WTC11 (cell line): ENCODE data around the gene ZBTB7C. TPM values are rescaled to one million over a fixed set of nuclear protein-coding genes. Genes with fewer than 3 reads are reported as not detected.

ENCODE experiments used
- ATAC-seq: fragments of 200-7000 bp; cut with Tn5 transposase; 2 replicates; pipeline ENCODE4 v1.10.0; 2021; ENCODE audit warnings: mild to moderate bottlenecking, moderate library complexity
- CTCF ChIA-PET: fragments of 300-600 bp; sonication (Branson Sonifier 250); formaldehyde crosslinking; loops from one replicate; lab custom pipeline; 2021; ENCODE audit warnings: antibody characterized with exemption; lab: Charles Lee
- POLR2A ChIA-PET: fragments of 350-600 bp; sonication (Branson Sonifier 250); formaldehyde crosslinking; loops from one replicate; lab custom pipeline; 2021; ENCODE audit warnings: antibody characterized with exemption; lab: Charles Lee
- DNase-seq: peaks from one replicate; pipeline ENCODE4 v3.0.0; 2021; ENCODE audit warnings: low spot score
- H3K27ac Mint-ChIP-seq: 2 replicates; pipeline ENCODE4 v1.8.0; 2021; ENCODE audit warnings: mixed read lengths
- H3K27me3 Mint-ChIP-seq: 2 replicates; pipeline ENCODE4 v1.8.0; 2021; ENCODE audit warnings: low read depth, mild to moderate bottlenecking, moderate library complexity, mixed read lengths
- H3K36me3 Mint-ChIP-seq: 2 replicates; pipeline ENCODE4 v1.8.0; 2021; ENCODE audit warnings: mixed read lengths
- H3K4me1 Mint-ChIP-seq: 2 replicates; pipeline ENCODE4 v1.8.0; 2022; ENCODE audit warnings: mixed read lengths
- H3K4me3 Mint-ChIP-seq: 2 replicates; pipeline ENCODE4 v1.8.0; 2021; ENCODE audit warnings: mild to moderate bottlenecking, moderate library complexity, mixed read lengths
- H3K9me3 Mint-ChIP-seq: 2 replicates; pipeline ENCODE4 v1.8.0; 2021; ENCODE audit warnings: mixed read lengths
- CBFB ChIP-seq: sonication (generic); formaldehyde crosslinking; IDR thresholded peaks from 2 replicates; pipeline ENCODE4 v1.8.1; 2022; ENCODE audit warnings: mild to moderate bottlenecking, low read depth, missing genetic modification reagents
- CREB1 ChIP-seq: sonication (generic); formaldehyde crosslinking; IDR thresholded peaks from 2 replicates; pipeline ENCODE4 v1.8.0; 2023; ENCODE audit warnings: mild to moderate bottlenecking, missing genetic modification reagents
- HMGA2 ChIP-seq: fragments of 250-450 bp; sonication (Bioruptor Pico); IDR thresholded peaks from 2 replicates; pipeline ENCODE4 v1.4.0; 2021; ENCODE audit warnings: mild to moderate bottlenecking, moderate library complexity
- NR2C2 ChIP-seq: sonication (generic); formaldehyde crosslinking; IDR thresholded peaks from 2 replicates; pipeline ENCODE4 v1.8.0; 2022; ENCODE audit warnings: mild to moderate bottlenecking, missing genetic modification reagents
- OVOL2 ChIP-seq: fragments of 250-450 bp; sonication (Bioruptor Pico); IDR thresholded peaks from 2 replicates; pipeline ENCODE4 v1.9.0; 2021; ENCODE audit warnings: mild to moderate bottlenecking, borderline replicate concordance
- RELA ChIP-seq: sonication (generic); formaldehyde crosslinking; IDR thresholded peaks from 2 replicates; pipeline ENCODE4 v1.8.1; 2022; ENCODE audit warnings: missing genetic modification reagents, mild to moderate bottlenecking, borderline replicate concordance
- TEAD4 ChIP-seq: sonication (generic); formaldehyde crosslinking; IDR thresholded peaks from 2 replicates; pipeline ENCODE4 v1.8.0; 2022; ENCODE audit warnings: mild to moderate bottlenecking, missing genetic modification reagents
- ZNF416 ChIP-seq: fragments of 250-450 bp; sonication (Bioruptor Pico); IDR thresholded peaks from 2 replicates; pipeline ENCODE4 v1.9.0; 2021; ENCODE audit warnings: mild to moderate bottlenecking, inconsistent platforms
- total RNA-seq: library from RNA; stranded (reverse); gene quantifications from 3 replicates; pipeline ENCODE4 v1.2.3, GENCODE V29; 2021
- TF ChIP-seq, protein P1 (sequence below): sonication (generic); formaldehyde crosslinking; IDR thresholded peaks from 2 replicates; pipeline ENCODE4 v1.8.1; 2022; ENCODE audit warnings: mild to moderate bottlenecking, moderate library complexity, missing genetic modification reagents
- TF ChIP-seq, protein P2 (sequence below): sonication (generic); formaldehyde crosslinking; IDR thresholded peaks from 2 replicates; pipeline ENCODE4 v1.8.1; 2023; ENCODE audit warnings: mild to moderate bottlenecking, missing genetic modification reagents, moderate library complexity
- TF ChIP-seq, protein P3 (sequence below): sonication (generic); formaldehyde crosslinking; IDR thresholded peaks from 2 replicates; pipeline ENCODE4 v1.8.1; 2023; ENCODE audit warnings: mild to moderate bottlenecking, moderate library complexity, missing genetic modification reagents
- TF ChIP-seq, protein P4 (sequence below): sonication (generic); formaldehyde crosslinking; IDR thresholded peaks from 2 replicates; pipeline ENCODE4 v1.8.0; 2023; ENCODE audit warnings: missing genetic modification reagents, mild to moderate bottlenecking, borderline replicate concordance
- TF ChIP-seq, protein P5 (sequence below): sonication (generic); formaldehyde crosslinking; IDR thresholded peaks from 2 replicates; pipeline ENCODE4 v1.8.0; 2022; ENCODE audit warnings: missing genetic modification reagents
- TF ChIP-seq, protein P6 (sequence below): sonication (generic); formaldehyde crosslinking; IDR thresholded peaks from 2 replicates; pipeline ENCODE4 v1.8.1; 2022; ENCODE audit warnings: missing genetic modification reagents, borderline replicate concordance

Gene ZBTB7C
- total RNA-seq, 1 experiment from 2014 or later = 0.48 TPM

DNA sequence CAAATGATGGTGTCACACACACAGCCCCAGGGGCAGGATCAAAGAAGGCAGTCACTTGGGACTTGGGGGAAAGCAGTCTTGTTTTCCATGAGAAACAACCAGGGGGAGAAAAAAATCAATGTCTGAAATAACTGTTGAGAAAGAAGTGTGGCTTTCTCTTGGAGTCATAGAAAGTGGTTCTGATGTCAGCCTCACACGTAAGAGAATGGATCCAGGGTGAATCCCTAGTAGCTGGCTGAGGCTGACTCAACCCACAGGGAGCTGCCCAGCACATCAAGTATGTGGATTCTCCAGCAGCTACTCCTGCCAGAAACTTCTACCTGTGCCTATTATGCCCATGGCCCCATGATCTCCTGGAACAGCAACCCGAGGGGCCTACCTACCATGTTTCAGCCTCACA is 33.6 kb upstream of the ZBTB7C start:
- no peaks in the 10 kb centered on the region for H3K9me3 Mint-ChIP-seq
- TF ChIP-seq, protein P1, sequence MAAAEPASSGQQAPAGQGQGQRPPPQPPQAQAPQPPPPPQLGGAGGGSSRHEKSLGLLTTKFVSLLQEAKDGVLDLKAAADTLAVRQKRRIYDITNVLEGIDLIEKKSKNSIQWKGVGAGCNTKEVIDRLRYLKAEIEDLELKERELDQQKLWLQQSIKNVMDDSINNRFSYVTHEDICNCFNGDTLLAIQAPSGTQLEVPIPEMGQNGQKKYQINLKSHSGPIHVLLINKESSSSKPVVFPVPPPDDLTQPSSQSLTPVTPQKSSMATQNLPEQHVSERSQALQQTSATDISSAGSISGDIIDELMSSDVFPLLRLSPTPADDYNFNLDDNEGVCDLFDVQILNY (CRISPR knock-in tag) = no peak
- TF ChIP-seq, protein P2, sequence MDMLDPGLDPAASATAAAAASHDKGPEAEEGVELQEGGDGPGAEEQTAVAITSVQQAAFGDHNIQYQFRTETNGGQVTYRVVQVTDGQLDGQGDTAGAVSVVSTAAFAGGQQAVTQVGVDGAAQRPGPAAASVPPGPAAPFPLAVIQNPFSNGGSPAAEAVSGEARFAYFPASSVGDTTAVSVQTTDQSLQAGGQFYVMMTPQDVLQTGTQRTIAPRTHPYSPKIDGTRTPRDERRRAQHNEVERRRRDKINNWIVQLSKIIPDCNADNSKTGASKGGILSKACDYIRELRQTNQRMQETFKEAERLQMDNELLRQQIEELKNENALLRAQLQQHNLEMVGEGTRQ = no peak
- TF ChIP-seq, all 79 proteins: peak for 0
- DNase-seq (no peak), ATAC-seq (no peak)
- Mint-ChIP-seq H3K27ac (no peak overlapping the region), H3K4me3 (no peak overlapping the region), H3K36me3 (no peaks in the 10 kb centered on the region), H3K4me1 (no peaks in the 10 kb centered on the region), H3K27me3 (peaks cover 3% of the 10 kb centered on the region; the same call in 1 of the 2 replicates)
- ChIA-PET CTCF (interaction anchor here (0.8 to 1.1 kb wide), 3 partner anchors 191 to 412 kb away, joined by 3 to 4 read pairs (median 3); no protein-coding TSS in a partner anchor), POLR2A (no interaction called here)

DNA sequence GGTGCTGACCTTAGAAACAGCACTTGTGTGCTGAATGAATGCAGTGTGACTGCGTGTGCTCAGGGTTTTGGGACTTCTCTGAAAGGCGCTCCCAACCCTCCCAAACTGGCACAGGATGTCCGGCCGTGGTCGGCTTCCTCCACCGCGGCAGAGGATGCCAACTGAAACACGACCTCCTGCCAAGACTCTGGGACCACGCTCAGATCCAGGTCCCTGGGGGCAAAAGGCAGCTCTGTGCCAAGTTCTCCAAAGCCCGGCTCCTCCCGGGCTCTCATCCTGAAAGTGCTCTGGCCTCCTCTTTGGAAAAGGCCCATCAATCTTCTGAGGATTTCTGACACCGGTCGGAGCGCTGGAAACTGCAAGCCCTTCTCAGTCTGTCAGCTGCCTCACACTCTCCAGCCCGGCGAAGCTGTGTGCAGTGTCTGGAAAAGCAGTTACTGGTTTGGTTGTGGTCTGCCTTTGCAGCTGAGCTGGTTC is 32.3 kb upstream of the ZBTB7C start:
- Mint-ChIP-seq H3K4me1 (no peaks in the 10 kb centered on the region), H3K9me3 (no peaks in the 10 kb centered on the region), H3K27ac (no peak overlapping the region), H3K36me3 (no peaks in the 10 kb centered on the region), H3K27me3 (peaks cover 3% of the 10 kb centered on the region; the same call in 1 of the 2 replicates), H3K4me3 (no peak overlapping the region)
- POLR2A ChIA-PET = no interaction called here
- ATAC-seq (no peak), DNase-seq (no peak)
- CTCF ChIA-PET = interaction anchor here (1.1 to 1.3 kb wide), 3 partner anchors 10 to 211 kb away, joined by 3 to 4 read pairs (median 3); no protein-coding TSS in a partner anchor
- TF ChIP-seq ZNF416 (CRISPR knock-in tag) = no peak
- TF ChIP-seq, protein P1 (CRISPR knock-in tag) = no peak
- TF ChIP-seq, protein P3, sequence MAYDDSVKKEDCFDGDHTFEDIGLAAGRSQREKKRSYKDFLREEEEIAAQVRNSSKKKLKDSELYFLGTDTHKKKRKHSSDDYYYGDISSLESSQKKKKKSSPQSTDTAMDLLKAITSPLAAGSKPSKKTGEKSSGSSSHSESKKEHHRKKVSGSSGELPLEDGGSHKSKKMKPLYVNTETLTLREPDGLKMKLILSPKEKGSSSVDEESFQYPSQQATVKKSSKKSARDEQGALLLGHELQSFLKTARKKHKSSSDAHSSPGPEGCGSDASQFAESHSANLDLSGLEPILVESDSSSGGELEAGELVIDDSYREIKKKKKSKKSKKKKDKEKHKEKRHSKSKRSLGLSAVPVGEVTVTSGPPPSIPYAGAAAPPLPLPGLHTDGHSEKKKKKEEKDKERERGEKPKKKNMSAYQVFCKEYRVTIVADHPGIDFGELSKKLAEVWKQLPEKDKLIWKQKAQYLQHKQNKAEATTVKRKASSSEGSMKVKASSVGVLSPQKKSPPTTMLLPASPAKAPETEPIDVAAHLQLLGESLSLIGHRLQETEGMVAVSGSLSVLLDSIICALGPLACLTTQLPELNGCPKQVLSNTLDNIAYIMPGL (CRISPR knock-in tag) = no peak
- no peak for TF ChIP-seq NR2C2 (CRISPR knock-in tag)
- TF ChIP-seq, protein P4, sequence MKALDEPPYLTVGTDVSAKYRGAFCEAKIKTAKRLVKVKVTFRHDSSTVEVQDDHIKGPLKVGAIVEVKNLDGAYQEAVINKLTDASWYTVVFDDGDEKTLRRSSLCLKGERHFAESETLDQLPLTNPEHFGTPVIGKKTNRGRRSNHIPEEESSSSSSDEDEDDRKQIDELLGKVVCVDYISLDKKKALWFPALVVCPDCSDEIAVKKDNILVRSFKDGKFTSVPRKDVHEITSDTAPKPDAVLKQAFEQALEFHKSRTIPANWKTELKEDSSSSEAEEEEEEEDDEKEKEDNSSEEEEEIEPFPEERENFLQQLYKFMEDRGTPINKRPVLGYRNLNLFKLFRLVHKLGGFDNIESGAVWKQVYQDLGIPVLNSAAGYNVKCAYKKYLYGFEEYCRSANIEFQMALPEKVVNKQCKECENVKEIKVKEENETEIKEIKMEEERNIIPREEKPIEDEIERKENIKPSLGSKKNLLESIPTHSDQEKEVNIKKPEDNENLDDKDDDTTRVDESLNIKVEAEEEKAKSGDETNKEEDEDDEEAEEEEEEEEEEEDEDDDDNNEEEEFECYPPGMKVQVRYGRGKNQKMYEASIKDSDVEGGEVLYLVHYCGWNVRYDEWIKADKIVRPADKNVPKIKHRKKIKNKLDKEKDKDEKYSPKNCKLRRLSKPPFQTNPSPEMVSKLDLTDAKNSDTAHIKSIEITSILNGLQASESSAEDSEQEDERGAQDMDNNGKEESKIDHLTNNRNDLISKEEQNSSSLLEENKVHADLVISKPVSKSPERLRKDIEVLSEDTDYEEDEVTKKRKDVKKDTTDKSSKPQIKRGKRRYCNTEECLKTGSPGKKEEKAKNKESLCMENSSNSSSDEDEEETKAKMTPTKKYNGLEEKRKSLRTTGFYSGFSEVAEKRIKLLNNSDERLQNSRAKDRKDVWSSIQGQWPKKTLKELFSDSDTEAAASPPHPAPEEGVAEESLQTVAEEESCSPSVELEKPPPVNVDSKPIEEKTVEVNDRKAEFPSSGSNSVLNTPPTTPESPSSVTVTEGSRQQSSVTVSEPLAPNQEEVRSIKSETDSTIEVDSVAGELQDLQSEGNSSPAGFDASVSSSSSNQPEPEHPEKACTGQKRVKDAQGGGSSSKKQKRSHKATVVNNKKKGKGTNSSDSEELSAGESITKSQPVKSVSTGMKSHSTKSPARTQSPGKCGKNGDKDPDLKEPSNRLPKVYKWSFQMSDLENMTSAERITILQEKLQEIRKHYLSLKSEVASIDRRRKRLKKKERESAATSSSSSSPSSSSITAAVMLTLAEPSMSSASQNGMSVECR (CRISPR knock-in tag) = no peak
- TF ChIP-seq CREB1 (CRISPR knock-in tag) = no peak
- TF ChIP-seq OVOL2 (CRISPR knock-in tag) = no peak
- TF ChIP-seq RELA = no peak
- TF ChIP-seq, protein P5, sequence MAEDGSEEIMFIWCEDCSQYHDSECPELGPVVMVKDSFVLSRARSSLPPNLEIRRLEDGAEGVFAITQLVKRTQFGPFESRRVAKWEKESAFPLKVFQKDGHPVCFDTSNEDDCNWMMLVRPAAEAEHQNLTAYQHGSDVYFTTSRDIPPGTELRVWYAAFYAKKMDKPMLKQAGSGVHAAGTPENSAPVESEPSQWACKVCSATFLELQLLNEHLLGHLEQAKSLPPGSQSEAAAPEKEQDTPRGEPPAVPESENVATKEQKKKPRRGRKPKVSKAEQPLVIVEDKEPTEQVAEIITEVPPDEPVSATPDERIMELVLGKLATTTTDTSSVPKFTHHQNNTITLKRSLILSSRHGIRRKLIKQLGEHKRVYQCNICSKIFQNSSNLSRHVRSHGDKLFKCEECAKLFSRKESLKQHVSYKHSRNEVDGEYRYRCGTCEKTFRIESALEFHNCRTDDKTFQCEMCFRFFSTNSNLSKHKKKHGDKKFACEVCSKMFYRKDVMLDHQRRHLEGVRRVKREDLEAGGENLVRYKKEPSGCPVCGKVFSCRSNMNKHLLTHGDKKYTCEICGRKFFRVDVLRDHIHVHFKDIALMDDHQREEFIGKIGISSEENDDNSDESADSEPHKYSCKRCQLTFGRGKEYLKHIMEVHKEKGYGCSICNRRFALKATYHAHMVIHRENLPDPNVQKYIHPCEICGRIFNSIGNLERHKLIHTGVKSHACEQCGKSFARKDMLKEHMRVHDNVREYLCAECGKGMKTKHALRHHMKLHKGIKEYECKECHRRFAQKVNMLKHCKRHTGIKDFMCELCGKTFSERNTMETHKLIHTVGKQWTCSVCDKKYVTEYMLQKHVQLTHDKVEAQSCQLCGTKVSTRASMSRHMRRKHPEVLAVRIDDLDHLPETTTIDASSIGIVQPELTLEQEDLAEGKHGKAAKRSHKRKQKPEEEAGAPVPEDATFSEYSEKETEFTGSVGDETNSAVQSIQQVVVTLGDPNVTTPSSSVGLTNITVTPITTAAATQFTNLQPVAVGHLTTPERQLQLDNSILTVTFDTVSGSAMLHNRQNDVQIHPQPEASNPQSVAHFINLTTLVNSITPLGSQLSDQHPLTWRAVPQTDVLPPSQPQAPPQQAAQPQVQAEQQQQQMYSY (CRISPR knock-in tag) = no peak
- no peak for TF ChIP-seq TEAD4 (CRISPR knock-in tag)
- TF ChIP-seq CBFB (CRISPR knock-in tag) = no peak
- no peak for TF ChIP-seq HMGA2 (CRISPR knock-in tag)
- TF ChIP-seq, protein P6, sequence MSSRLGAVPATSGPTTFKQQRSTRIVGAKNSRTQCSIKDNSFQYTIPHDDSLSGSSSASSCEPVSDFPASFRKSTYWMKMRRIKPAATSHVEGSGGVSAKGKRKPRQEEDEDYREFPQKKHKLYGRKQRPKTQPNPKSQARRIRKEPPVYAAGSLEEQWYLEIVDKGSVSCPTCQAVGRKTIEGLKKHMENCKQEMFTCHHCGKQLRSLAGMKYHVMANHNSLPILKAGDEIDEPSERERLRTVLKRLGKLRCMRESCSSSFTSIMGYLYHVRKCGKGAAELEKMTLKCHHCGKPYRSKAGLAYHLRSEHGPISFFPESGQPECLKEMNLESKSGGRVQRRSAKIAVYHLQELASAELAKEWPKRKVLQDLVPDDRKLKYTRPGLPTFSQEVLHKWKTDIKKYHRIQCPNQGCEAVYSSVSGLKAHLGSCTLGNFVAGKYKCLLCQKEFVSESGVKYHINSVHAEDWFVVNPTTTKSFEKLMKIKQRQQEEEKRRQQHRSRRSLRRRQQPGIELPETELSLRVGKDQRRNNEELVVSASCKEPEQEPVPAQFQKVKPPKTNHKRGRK (CRISPR knock-in tag) = no peak
